Cardiac fibroblast (primary cell): ENCODE measurements around the gene HDAC4.

ENCODE experiments used
- DNase-seq, 2 donors: peaks; one replicate each; pipeline versions ENCODE4 v3.0.0 to v3.0.0-alpha.2; 2010; ENCODE audit warnings: low read depth in 2 of 2
- H3K4me3 ChIP-seq, 2 donors: replicated peaks in 1 of 2; 1 replicate in 1 of 2; 2 replicates in 1 of 2; pipeline ENCODE4 v1.5.1; 2011; ENCODE audit warnings: low read depth in 2 of 2, low read length in 2 of 2, mild to moderate bottlenecking in 2 of 2, moderate library complexity in 1 of 2
- CTCF ChIP-seq: IDR thresholded peaks from one replicate; pipeline ENCODE4 v1.5.1; 2011; ENCODE audit warnings: low read depth, mild to moderate bottlenecking, low read length, inconsistent platforms

Gene HDAC4

GRCh38 chr2:239204876-239205468 lies 195.8 kb downstream of the HDAC4 start:
- no peak for DNase-seq
- no peak overlapping the region for H3K4me3 ChIP-seq
- no peak for TF ChIP-seq CTCF

- H3K4me3 ChIP-seq = no peak overlapping the region
- no peak for DNase-seq
- no peak for TF ChIP-seq CTCF
These were observed 196.5 kb downstream of the HDAC4 start for GRCh38 chr2:239204136-239204875.

- TF ChIP-seq CTCF = no peak
- H3K4me3 ChIP-seq = no peak overlapping the region
- no peak for DNase-seq
These were observed 197.2 kb downstream of the HDAC4 start for GRCh38 chr2:239203443-239204135.

- no peak for TF ChIP-seq CTCF
- DNase-seq = no peak
- H3K4me3 ChIP-seq = no peak overlapping the region
These were observed 198.0 kb downstream of the HDAC4 start for GRCh38 chr2:239202836-239203235.

GRCh38 chr2:239202343-239202742 lies 198.5 kb downstream of the HDAC4 start:
- TF ChIP-seq CTCF = no peak
- DNase-seq = no peak
- H3K4me3 ChIP-seq = no peak overlapping the region

- no peak overlapping the region for H3K4me3 ChIP-seq
- TF ChIP-seq CTCF = no peak
- no peak for DNase-seq
These were observed 198.9 kb downstream of the HDAC4 start for GRCh38 chr2:239201884-239202283.
